Gastroesophageal sphincter (tissue), 3 donors: ENCODE results near the gene CES2.

Experiments
- CTCF ChIP-seq, 4 experiments: fragments of 200-600 bp in 2 of 4; fragments of 450-650 bp in 2 of 4; sonication (generic) in 1 of 4; IDR thresholded peaks; one replicate each; pipeline ENCODE4 v1.5.1; 2017 to 2019; ENCODE audit warnings: antibody characterized with exemption in 4 of 4, mild to moderate bottlenecking in 2 of 4, moderate library complexity in 2 of 4
- EP300 ChIP-seq: sonication (generic); formaldehyde crosslinking; IDR thresholded peaks from one replicate; pipeline ENCODE4 v1.6.1; 2017; ENCODE audit warnings: antibody characterized with exemption, mild to moderate bottlenecking
- POLR2AphosphoS5 ChIP-seq: sonication (generic); formaldehyde crosslinking; IDR thresholded peaks from one replicate; pipeline ENCODE4 v1.6.1; 2017; ENCODE audit warnings: antibody characterized with exemption

GRCh38 chr16:66886914-66887313 lies 48.4 kb upstream of the CES2 start:
- TF ChIP-seq POLR2AphosphoS5 (no peak), CTCF (IDR thresholded peaks at IDR 0.05) (no peak), EP300 (no peak)
